HUES6 (cell line): ENCODE results near the gene NOTO.

Source experiments
- H3K27ac ChIP-seq: 2 replicates; pipeline ENCODE4 v1.7.0; 2013; ENCODE audit warnings: low read depth, mild to moderate bottlenecking, low read length, inconsistent platforms
- H3K27me3 ChIP-seq: 2 replicates; pipeline ENCODE4 v1.6.1; 2013; ENCODE audit warnings: low read length; ENCODE audit not compliant: control insufficient read depth, insufficient read depth
- H3K36me3 ChIP-seq: 2 replicates; pipeline ENCODE4 v1.6.1; 2013; ENCODE audit warnings: low read length; ENCODE audit not compliant: control insufficient read depth, insufficient read depth
- H3K4me1 ChIP-seq: 2 replicates; pipeline ENCODE4 v1.6.1; 2013; ENCODE audit warnings: low read length; ENCODE audit not compliant: control insufficient read depth, insufficient read depth
- H3K4me3 ChIP-seq: 2 replicates; pipeline ENCODE4 v1.5.1; 2013; ENCODE audit warnings: low read depth, low read length
- H3K9ac ChIP-seq: one replicate; pipeline ENCODE4 v1.6.1; 2013; ENCODE audit warnings: mild to moderate bottlenecking, low read length
- H3K9me3 ChIP-seq: 2 replicates; pipeline ENCODE4 v1.6.1; 2013; ENCODE audit warnings: low read depth, low read length; ENCODE audit not compliant: control insufficient read depth, insufficient read depth

NOTO gene

DNA sequence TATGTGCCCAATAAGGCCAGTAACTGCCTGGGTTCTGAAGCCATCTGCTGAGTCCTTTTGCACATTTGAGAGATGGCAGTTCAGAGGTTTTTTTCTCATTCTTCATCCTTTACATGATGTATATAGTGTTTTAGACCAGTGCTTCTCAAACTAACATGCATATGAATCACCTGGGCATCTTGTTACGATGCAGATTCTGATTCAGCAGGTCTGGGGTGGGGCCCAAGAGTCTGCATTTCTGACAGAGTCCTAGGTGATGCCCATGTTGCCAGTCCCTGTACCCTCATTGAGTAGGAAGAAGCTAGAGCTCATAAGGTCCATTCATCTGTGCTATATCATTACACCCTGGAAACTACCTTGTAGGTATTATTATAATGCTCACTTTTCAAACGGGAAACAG, 15.5 kb downstream of the NOTO start:
- Histone ChIP-seq H3K4me3 (no peak overlapping the region), H3K9ac (no peak overlapping the region), H3K36me3 (peaks cover 36% of the 10 kb centered on the region), H3K9me3 (no peaks in the 10 kb centered on the region), H3K27me3 (no peaks in the 10 kb centered on the region), H3K27ac (no peak overlapping the region), H3K4me1 (peaks cover 13% of the 10 kb centered on the region)

- no peak overlapping the region for H3K27ac ChIP-seq
- H3K9me3 ChIP-seq, result no peaks in the 10 kb centered on the region
- peaks cover 10% of the 10 kb centered on the region for H3K4me1 ChIP-seq
- no peaks in the 10 kb centered on the region for H3K27me3 ChIP-seq
- peaks cover 40% of the 10 kb centered on the region for H3K36me3 ChIP-seq
- no peak overlapping the region for H3K9ac ChIP-seq
- H3K4me3 ChIP-seq, result no peak overlapping the region
Observed at GRCh38 chr2:73218298-73218697, 15.9 kb downstream of the NOTO start.

GRCh38 chr2:73223821-73224220, 21.4 kb downstream of the NOTO start:
- Histone ChIP-seq H3K9ac (no peak overlapping the region), H3K4me1 (no peaks in the 10 kb centered on the region), H3K27me3 (no peaks in the 10 kb centered on the region), H3K4me3 (no peak overlapping the region), H3K9me3 (no peaks in the 10 kb centered on the region), H3K36me3 (peaks cover 81% of the 10 kb centered on the region), H3K27ac (no peak overlapping the region)

DNA sequence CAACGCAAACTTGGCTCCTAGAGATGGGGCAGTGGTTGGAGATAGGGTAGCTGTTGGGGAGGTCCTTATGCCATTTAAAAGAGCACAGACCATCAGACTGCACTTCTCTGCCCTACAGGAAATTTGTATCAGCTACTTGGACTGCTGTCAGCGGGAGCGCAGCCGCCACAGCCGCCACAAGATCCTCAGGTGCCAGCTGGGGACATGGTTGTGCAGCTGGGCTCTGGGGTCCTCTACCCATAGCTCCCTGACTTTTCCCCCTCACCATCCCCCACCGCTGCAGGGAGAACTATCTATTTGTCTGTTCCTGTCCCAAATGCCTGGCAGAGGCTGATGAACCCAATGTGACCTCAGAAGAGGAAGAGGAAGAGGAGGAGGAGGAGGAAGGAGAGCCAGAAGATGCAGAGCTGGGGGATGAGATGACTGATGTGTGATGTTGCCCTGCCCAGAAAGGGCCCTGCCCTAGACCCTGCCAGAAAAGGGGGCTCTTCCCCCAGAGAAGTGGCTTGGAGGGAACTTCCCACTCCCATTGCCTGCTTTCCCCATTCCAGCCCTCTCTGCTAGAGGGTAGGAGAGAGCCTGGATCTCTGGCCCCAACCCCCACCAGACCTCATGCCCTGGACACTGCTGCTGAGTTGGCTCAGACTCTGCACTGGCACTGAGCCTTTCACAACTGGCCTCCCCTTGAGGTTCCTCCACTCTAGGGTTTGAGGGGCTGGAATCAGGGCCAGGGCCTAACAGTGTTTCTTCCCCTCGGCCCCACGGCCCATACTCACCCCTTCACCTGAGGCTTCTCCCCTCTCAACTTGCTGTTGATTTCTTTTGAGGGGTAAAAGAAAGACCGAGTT, 23.4 kb downstream of the NOTO start:
- H3K36me3 ChIP-seq, result peaks cover 68% of the 10 kb centered on the region
- H3K4me3 ChIP-seq, result no peak overlapping the region
- H3K27ac ChIP-seq, result no peak overlapping the region

GRCh38 chr2:73227086-73227485, 24.7 kb downstream of the NOTO start:
- peaks cover 55% of the 10 kb centered on the region for H3K36me3 ChIP-seq
- no peak overlapping the region for H3K27ac ChIP-seq
- H3K9me3 ChIP-seq, result no peaks in the 10 kb centered on the region
- no peaks in the 10 kb centered on the region for H3K27me3 ChIP-seq
- H3K4me1 ChIP-seq, result no peaks in the 10 kb centered on the region
- H3K9ac ChIP-seq, result no peak overlapping the region
- H3K4me3 ChIP-seq, result no peak overlapping the region

More for the DNA sequence above, 23.4 kb downstream of the NOTO start:
- Histone ChIP-seq H3K9ac (no peak overlapping the region), H3K27me3 (no peaks in the 10 kb centered on the region), H3K4me1 (no peaks in the 10 kb centered on the region), H3K9me3 (no peaks in the 10 kb centered on the region)

DNA sequence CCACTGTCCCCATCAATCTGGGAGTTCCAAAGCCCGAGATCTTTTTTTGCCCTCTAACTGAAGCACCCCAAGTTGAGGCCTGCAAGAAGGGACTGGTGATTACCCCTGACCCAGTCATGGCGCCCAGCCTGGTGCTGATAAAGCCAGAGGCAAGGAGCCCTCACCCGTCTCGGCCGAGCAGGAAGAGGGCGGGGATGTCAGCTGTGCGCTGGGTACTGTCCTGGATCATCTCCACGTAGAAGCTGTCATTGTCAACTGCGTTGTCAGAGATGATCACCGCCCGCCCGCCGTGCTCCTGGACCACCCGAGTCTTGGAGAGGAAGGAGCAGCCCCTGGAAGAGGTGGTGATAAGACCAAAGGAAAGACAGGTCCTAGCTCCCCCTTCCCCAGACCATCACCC, 26.3 kb downstream of the NOTO start:
- Histone ChIP-seq H3K9ac (no peak overlapping the region), H3K4me1 (peaks cover 4% of the 10 kb centered on the region), H3K4me3 (no peak overlapping the region), H3K9me3 (no peaks in the 10 kb centered on the region), H3K27me3 (no peaks in the 10 kb centered on the region), H3K27ac (no peak overlapping the region), H3K36me3 (peaks cover 39% of the 10 kb centered on the region)

- Histone ChIP-seq H3K4me1 (peaks cover 20% of the 10 kb centered on the region), H3K4me3 (peak overlapping the region; percentile 92), H3K27me3 (no peaks in the 10 kb centered on the region), H3K27ac (no peak overlapping the region), H3K9me3 (no peaks in the 10 kb centered on the region), H3K36me3 (peaks cover 6% of the 10 kb centered on the region; the same call in 1 of the 2 replicates), H3K9ac (peak overlapping the region; percentile 43)
Observed at GRCh38 chr2:73232403-73233153, 30.2 kb downstream of the NOTO start.

- H3K9ac ChIP-seq, result peak within 1 kb of the TSS; percentile 81
- peaks cover 6% of the 10 kb centered on the region; the same call in 1 of the 2 replicates for H3K36me3 ChIP-seq
- no peak within 1 kb of the TSS; the same call in 1 of the 2 replicates for H3K27ac ChIP-seq
- H3K9me3 ChIP-seq, result no peaks in the 10 kb centered on the region
- H3K4me3 ChIP-seq, result peak within 1 kb of the TSS; percentile 92
- peaks cover 24% of the 10 kb centered on the region for H3K4me1 ChIP-seq
- no peaks in the 10 kb centered on the region for H3K27me3 ChIP-seq
Observed at GRCh38 chr2:73233154-73233931, 31.0 kb downstream of the NOTO start, which contains the start of gene PRADC1. PRADC1 (minus strand) TSS chr2:73233239; CDS start chr2:73233160, 79 bp downstream.

DNA sequence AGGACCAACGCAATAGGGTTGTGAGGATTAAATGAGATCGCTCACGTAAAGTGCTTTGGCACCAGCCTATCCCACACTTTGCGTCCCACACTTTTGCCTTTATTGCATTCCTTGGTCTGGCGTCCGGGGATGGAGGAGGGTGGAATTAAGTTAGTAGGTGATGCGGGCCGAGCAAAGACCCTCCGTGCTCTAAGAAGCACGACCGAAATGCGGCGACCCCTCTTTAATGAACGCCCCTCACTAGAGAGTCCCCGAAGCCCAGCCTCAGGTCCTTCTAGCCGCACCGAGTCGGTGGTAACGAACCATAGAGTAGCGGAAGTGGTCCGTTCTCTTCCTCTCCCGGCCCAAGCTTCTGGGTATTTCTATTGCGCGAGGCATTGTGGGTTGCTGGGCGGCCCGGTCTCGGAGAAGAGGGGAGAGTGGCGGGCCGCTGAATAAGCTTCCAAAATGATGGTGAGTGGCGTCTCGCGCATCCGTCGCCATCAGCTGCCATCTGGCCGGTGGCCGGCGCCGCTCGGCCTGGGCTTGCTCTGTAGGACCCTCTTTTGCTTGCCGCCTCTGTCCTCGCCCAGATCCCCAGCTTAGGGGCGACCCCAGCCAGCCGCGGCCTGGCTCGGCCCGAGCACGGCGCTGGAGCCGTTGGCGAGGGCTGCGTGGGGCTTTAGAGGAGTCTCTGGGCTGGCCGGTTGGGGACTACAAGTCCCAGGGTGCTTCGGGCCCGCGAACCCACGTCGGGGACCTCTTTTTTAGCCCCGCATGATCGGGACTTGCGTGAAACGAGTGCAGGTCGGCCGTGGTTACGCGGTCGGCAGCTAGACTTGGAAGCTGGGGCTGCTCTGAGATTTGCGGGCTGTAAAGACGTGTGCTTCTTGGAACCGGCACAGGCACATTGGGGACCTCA, 31.8 kb downstream of the NOTO start, which contains the start of gene CCT7:
CCT7 (plus strand) TSS at position 377 of the 901 bp plus-strand sequence; CDS start at position 448, 71 bp downstream.
- H3K36me3 ChIP-seq, result peaks cover 15% of the 10 kb centered on the region
- peak within 1 kb of the TSS; percentile 92 for H3K9ac ChIP-seq
- peaks cover 27% of the 10 kb centered on the region for H3K4me1 ChIP-seq
- H3K27me3 ChIP-seq, result no peaks in the 10 kb centered on the region
- H3K9me3 ChIP-seq, result no peaks in the 10 kb centered on the region
- H3K4me3 ChIP-seq, result peak within 1 kb of the TSS; percentile 92
- H3K27ac ChIP-seq, result peak within 1 kb of the TSS; percentile 95
